T-helper 2 cell (primary cell): ENCODE measurements around the gene B4GALT2.

Source experiments
- DNase-seq, 5 experiments: peaks; one replicate each; pipeline versions ENCODE4 v3.0.0 to v3.0.0-alpha.2; 2012 to 2022

The B4GALT2 gene

GRCh38 chr1:43947061-43947873 is 31.7 kb upstream of the B4GALT2 start:
- DNase-seq = peak in 1 of 5 experiments; percentile 38

GRCh38 chr1:43947874-43948437 is 31.1 kb upstream of the B4GALT2 start:
- no peak for DNase-seq

GRCh38 chr1:43949678-43950077 is 29.3 kb upstream of the B4GALT2 start:
- no peak for DNase-seq

GRCh38 chr1:43951021-43951985 is 27.7 kb upstream of the B4GALT2 start:
- DNase-seq = no peak

- no peak for DNase-seq
Observed at GRCh38 chr1:43952731-43953346, 26.2 kb upstream of the B4GALT2 start.

- no peak for DNase-seq
Observed at GRCh38 chr1:43953361-43953760, 25.6 kb upstream of the B4GALT2 start.

- no peak for DNase-seq
Observed at GRCh38 chr1:43954036-43954435, 25.0 kb upstream of the B4GALT2 start.

GRCh38 chr1:43956234-43956633 is 22.8 kb upstream of the B4GALT2 start:
- no peak for DNase-seq

- no peak for DNase-seq
Observed at GRCh38 chr1:43957407-43958040, 21.5 kb upstream of the B4GALT2 start.

- no peak for DNase-seq
Observed at GRCh38 chr1:43958351-43959255, 20.4 kb upstream of the B4GALT2 start.

- DNase-seq = no peak
Observed at GRCh38 chr1:43960798-43961197, 18.2 kb upstream of the B4GALT2 start.

GRCh38 chr1:43961692-43962091 is 17.3 kb upstream of the B4GALT2 start:
- DNase-seq = no peak

- no peak for DNase-seq
Observed at GRCh38 chr1:43962324-43962723, 16.7 kb upstream of the B4GALT2 start.

- no peak for DNase-seq
Observed at GRCh38 chr1:43963006-43963405, 16.0 kb upstream of the B4GALT2 start.

GRCh38 chr1:43963890-43964289 is 15.1 kb upstream of the B4GALT2 start:
- no peak for DNase-seq

GRCh38 chr1:43965316-43965715 is 13.7 kb upstream of the B4GALT2 start:
- DNase-seq = no peak

- DNase-seq = peak in 1 of 5 experiments; percentile 23
Observed at GRCh38 chr1:43968348-43968948, 10.6 kb upstream of the B4GALT2 start.

GRCh38 chr1:43969416-43969745 is 9.6 kb upstream of the B4GALT2 start:
- no peak for DNase-seq

- DNase-seq = peak; percentile 83 to 98 (median 94)
Observed at GRCh38 chr1:43969746-43970466, 9.1 kb upstream of the B4GALT2 start, which contains the start of gene DPH2. TSS of gene DPH2 (plus strand) at chr1:43970010. CDS start at chr1:43970176, 166 bp downstream.

- no peak for DNase-seq
Observed at GRCh38 chr1:43970502-43970901, 8.5 kb upstream of the B4GALT2 start.
